Activated CD8-positive, alpha-beta T cell treated with anti-CD3 and anti-CD28 coated beads, Interleukin-2, amount 10 ng/mL, durations not matched to agents 7 days and 5 days (primary cell): ENCODE results near the gene SLAIN2. TPM values are rescaled to one million over a fixed set of nuclear protein-coding genes. Genes with fewer than 3 reads are reported as not detected.
"Not testable (repeated sequence)": the region's sequence is repeated elsewhere in the genome, so short reads cannot be mapped to it uniquely, and the experiment has no call there.

Experiments used
- ATAC-seq: fragments of 150-1000 bp; cut with Tn5 transposase; one replicate; pipeline ENCODE4 v1.10.0; 2021; ENCODE audit warnings: moderate library complexity
- CTCF ChIA-PET: fragments of 350-600 bp; sonication (Branson Sonifier 250); formaldehyde crosslinking; loops from one replicate; lab custom pipeline; 2021; ENCODE audit warnings: antibody characterized with exemption; lab: Charles Lee
- POLR2A ChIA-PET: fragments of 350-600 bp; sonication (Branson Sonifier 250); formaldehyde crosslinking; loops from one replicate; lab custom pipeline; 2021; ENCODE audit warnings: antibody characterized with exemption; lab: Charles Lee
- DNase-seq: peaks from one replicate; pipeline ENCODE4 v3.0.0-alpha.2; 2020
- H3K27ac Mint-ChIP-seq: one replicate; pipeline ENCODE4 v1.8.0; 2021; ENCODE audit warnings: mild to moderate bottlenecking, mixed read lengths
- H3K27me3 Mint-ChIP-seq: one replicate; pipeline ENCODE4 v1.8.0; 2021; ENCODE audit warnings: low read depth, mixed read lengths
- H3K36me3 Mint-ChIP-seq: one replicate; pipeline ENCODE4 v1.8.0; 2021; ENCODE audit warnings: low read depth, mixed read lengths
- H3K4me1 Mint-ChIP-seq: one replicate; pipeline ENCODE4 v1.8.0; 2021; ENCODE audit warnings: low read depth, mixed read lengths
- H3K4me3 Mint-ChIP-seq: one replicate; pipeline ENCODE4 v1.8.0; 2021; ENCODE audit warnings: mild to moderate bottlenecking, mixed read lengths
- H3K9me3 Mint-ChIP-seq: one replicate; pipeline ENCODE4 v1.8.0; 2022; ENCODE audit warnings: mixed read lengths; ENCODE audit not compliant: insufficient read depth
- total RNA-seq, 2 experiments: library from RNA; stranded (reverse); gene quantifications; one replicate each; pipeline ENCODE4 v1.2.3, GENCODE V29; 2021

SLAIN2 gene
- total RNA-seq, 2 experiments from 2014 or later = 61.3 to 61.6 TPM

- no peak for DNase-seq
- Mint-ChIP-seq H3K9me3 (no peaks in the 10 kb centered on the region), H3K27ac (no peak overlapping the region), H3K4me3 (no peak overlapping the region), H3K4me1 (no peaks in the 10 kb centered on the region), H3K27me3 (peaks cover 8% of the 10 kb centered on the region), H3K36me3 (no peaks in the 10 kb centered on the region)
- no peak for ATAC-seq
- ChIA-PET CTCF (interaction anchor here (1.2 kb wide), 1 partner anchor 11 kb away, joined by 3 read pairs; no protein-coding TSS in a partner anchor), POLR2A (no interaction called here)
Measured at GRCh38 chr4:48446642-48447041, 105.3 kb downstream of the SLAIN2 start.

- Mint-ChIP-seq H3K4me3 (no peak overlapping the region), H3K27me3 (peaks cover 11% of the 10 kb centered on the region), H3K36me3 (no peaks in the 10 kb centered on the region), H3K9me3 (no peaks in the 10 kb centered on the region), H3K4me1 (no peaks in the 10 kb centered on the region), H3K27ac (no peak overlapping the region)
- ChIA-PET CTCF (no interaction called here), POLR2A (no interaction called here)
- DNase-seq (no peak), ATAC-seq (no peak)
Measured at GRCh38 chr4:48449151-48449550, 107.8 kb downstream of the SLAIN2 start.

DNA sequence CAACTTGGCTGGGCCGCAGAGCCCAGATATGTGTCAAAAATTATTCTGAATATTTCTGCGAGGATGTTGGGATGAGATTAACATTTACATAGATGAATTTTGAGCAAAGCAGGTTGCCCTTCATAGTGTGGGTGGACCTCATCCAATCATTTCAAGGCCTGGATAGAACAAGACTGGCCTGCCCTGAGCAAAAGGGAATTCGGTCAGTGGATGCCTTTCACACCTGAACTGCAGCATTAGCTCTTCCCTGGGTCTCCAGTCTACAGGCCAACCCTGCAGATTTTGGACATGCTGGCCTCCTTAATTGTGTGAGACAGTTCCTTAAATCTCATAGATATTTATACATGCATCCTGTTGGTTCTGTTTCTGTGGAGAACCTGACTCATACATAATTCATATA lies 109.4 kb downstream of the SLAIN2 start:
- Mint-ChIP-seq H3K36me3 (no peaks in the 10 kb centered on the region), H3K9me3 (no peaks in the 10 kb centered on the region), H3K4me3 (no peak overlapping the region), H3K27me3 (peaks cover 11% of the 10 kb centered on the region), H3K27ac (no peak overlapping the region), H3K4me1 (no peaks in the 10 kb centered on the region)
- no peak for ATAC-seq
- no peak for DNase-seq
- POLR2A ChIA-PET = no interaction called here
- CTCF ChIA-PET = no interaction called here

GRCh38 chr4:48451656-48452055 lies 110.3 kb downstream of the SLAIN2 start:
- CTCF ChIA-PET, POLR2A ChIA-PET, DNase-seq, H3K4me1 Mint-ChIP-seq, ATAC-seq, H3K36me3 Mint-ChIP-seq, H3K9me3 Mint-ChIP-seq, H3K27ac Mint-ChIP-seq, H3K4me3 Mint-ChIP-seq: not testable (repeated sequence)
- H3K27me3 Mint-ChIP-seq = peaks cover 13% of the 10 kb centered on the region

GRCh38 chr4:48454591-48454990 lies 113.3 kb downstream of the SLAIN2 start:
- POLR2A ChIA-PET = no interaction called here
- no peak for DNase-seq
- CTCF ChIA-PET = interaction anchor here (1.0 kb wide), 1 partner anchor 9 kb away, joined by 3 read pairs; no protein-coding TSS in a partner anchor
- ATAC-seq = no peak
- Mint-ChIP-seq H3K27ac (no peak overlapping the region), H3K27me3 (peaks cover 11% of the 10 kb centered on the region), H3K4me3 (no peak overlapping the region), H3K4me1 (no peaks in the 10 kb centered on the region), H3K36me3 (no peaks in the 10 kb centered on the region), H3K9me3 (no peaks in the 10 kb centered on the region)

GRCh38 chr4:48461000-48461399 lies 119.7 kb downstream of the SLAIN2 start:
- H3K27ac Mint-ChIP-seq = no peak overlapping the region
- DNase-seq (no peak), ATAC-seq (no peak)
- H3K4me1 Mint-ChIP-seq = no peaks in the 10 kb centered on the region
- no peaks in the 10 kb centered on the region for H3K36me3 Mint-ChIP-seq
- H3K27me3 Mint-ChIP-seq = peaks cover 5% of the 10 kb centered on the region
- H3K4me3 Mint-ChIP-seq = no peak overlapping the region
- POLR2A ChIA-PET = no interaction called here
- CTCF ChIA-PET = no interaction called here
- H3K9me3 Mint-ChIP-seq = no peaks in the 10 kb centered on the region

DNA sequence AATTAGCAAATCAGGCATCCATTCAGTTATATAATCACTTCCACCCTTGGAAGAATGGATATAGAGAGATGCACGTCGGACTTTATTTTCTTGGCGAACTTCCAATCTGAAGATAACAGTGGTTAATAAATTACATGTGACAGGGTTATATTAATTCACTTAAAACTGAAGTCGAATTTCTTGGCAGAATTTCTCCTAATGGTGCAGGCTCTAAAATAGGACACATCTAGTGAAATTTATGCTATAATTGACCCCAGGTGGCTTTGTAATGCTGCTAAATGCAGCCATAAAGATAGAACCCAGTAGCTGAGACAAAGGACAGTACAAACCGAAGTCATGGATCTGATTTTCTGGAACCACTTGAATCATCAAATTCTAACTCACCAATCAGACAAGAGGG lies 121.0 kb downstream of the SLAIN2 start:
- Mint-ChIP-seq H3K27me3 (peaks cover 3% of the 10 kb centered on the region), H3K36me3 (no peaks in the 10 kb centered on the region), H3K4me3 (no peak overlapping the region), H3K4me1 (no peaks in the 10 kb centered on the region), H3K27ac (no peak overlapping the region), H3K9me3 (no peaks in the 10 kb centered on the region)
- ATAC-seq = no peak
- ChIA-PET POLR2A (no interaction called here), CTCF (no interaction called here)
- DNase-seq = no peak

- no peak overlapping the region for H3K4me3 Mint-ChIP-seq
- H3K27me3 Mint-ChIP-seq = peaks cover 12% of the 10 kb centered on the region
- POLR2A ChIA-PET = no interaction called here
- CTCF ChIA-PET = no interaction called here
- H3K9me3 Mint-ChIP-seq = no peaks in the 10 kb centered on the region
- no peak overlapping the region for H3K27ac Mint-ChIP-seq
- DNase-seq = no peak
- H3K36me3 Mint-ChIP-seq = no peaks in the 10 kb centered on the region
- ATAC-seq = no peak
- H3K4me1 Mint-ChIP-seq = no peaks in the 10 kb centered on the region
Measured at GRCh38 chr4:48467442-48467841, 126.1 kb downstream of the SLAIN2 start.

DNA sequence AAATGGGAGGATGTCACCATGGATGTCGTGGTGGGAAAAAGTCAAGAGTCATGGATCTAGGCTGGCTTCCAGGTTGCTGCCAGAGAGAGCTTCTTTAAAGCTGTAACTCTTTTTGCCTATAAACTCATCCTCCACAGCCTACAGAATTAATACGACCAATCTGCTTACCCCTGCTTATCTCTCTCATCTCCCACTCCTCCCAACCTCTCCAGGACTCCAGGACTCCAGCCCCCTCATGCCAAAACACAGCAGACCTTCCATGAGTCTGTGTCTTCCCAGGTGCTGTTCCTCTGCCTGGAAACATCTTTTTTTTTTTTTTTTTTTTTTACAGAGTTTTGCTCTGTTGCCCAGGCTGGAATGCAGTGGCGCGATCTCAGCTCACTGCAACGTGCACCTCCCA lies 126.6 kb downstream of the SLAIN2 start:
- CTCF ChIA-PET = no interaction called here
- POLR2A ChIA-PET = no interaction called here
- H3K4me1 Mint-ChIP-seq = no peaks in the 10 kb centered on the region
- no peaks in the 10 kb centered on the region for H3K36me3 Mint-ChIP-seq
- H3K9me3 Mint-ChIP-seq = no peaks in the 10 kb centered on the region
- ATAC-seq (no peak), DNase-seq (no peak)
- H3K4me3 Mint-ChIP-seq = no peak overlapping the region
- H3K27ac Mint-ChIP-seq = no peak overlapping the region
- H3K27me3 Mint-ChIP-seq = peaks cover 12% of the 10 kb centered on the region

DNA sequence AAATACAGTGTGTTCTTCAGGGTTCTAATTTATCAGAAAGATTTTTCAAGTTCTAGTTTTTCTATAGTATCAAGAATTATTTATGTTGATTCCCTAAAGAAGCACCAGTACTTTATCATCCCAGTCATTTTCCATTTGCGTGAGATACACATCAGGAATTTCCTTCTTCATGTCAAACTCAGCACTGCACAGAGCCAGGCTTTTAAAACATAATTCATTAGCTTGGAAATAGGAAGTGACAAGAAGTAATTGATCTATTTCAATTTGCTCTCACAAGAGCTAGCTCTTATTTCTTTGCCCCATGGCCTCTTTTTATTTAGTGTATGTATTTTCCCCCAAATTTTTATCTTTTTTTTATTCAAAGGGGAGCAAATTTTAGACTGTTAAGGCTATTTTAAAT lies 128.8 kb downstream of the SLAIN2 start:
- no peaks in the 10 kb centered on the region for H3K36me3 Mint-ChIP-seq
- POLR2A ChIA-PET = no interaction called here
- H3K27me3 Mint-ChIP-seq = peaks cover 9% of the 10 kb centered on the region
- no peak for ATAC-seq
- H3K4me1 Mint-ChIP-seq = no peaks in the 10 kb centered on the region
- no peak overlapping the region for H3K4me3 Mint-ChIP-seq
- no peaks in the 10 kb centered on the region for H3K9me3 Mint-ChIP-seq
- no peak for DNase-seq
- CTCF ChIA-PET = no interaction called here
- H3K27ac Mint-ChIP-seq = no peak overlapping the region

GRCh38 chr4:48470570-48470969 lies 129.2 kb downstream of the SLAIN2 start:
- Mint-ChIP-seq H3K4me3 (no peak overlapping the region), H3K27me3 (peaks cover 11% of the 10 kb centered on the region), H3K27ac (no peak overlapping the region), H3K36me3 (no peaks in the 10 kb centered on the region), H3K9me3 (no peaks in the 10 kb centered on the region), H3K4me1 (no peaks in the 10 kb centered on the region)
- ATAC-seq = no peak
- CTCF ChIA-PET = no interaction called here
- no peak for DNase-seq
- POLR2A ChIA-PET = no interaction called here

DNA sequence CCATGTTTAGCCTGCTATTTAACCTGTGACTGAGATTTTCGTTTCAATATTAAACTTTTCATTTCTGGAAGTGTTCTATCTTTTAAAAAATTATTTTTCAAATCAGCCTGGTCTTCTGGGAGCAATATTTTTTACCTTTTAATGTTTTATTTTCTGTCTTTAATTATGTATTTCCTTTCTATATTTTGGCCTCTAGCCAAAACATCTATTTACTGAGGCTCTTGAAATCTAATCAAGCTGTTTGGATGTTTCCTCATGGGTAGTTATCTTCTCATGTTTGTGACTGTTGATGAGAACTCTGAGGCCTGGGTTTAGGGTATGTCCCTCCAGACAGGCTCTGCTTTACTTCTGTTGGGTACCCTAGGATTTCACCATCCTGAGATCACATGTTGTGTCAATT lies 131.5 kb downstream of the SLAIN2 start:
- DNase-seq (no peak), ATAC-seq (no peak)
- ChIA-PET POLR2A (no interaction called here), CTCF (interaction anchor here (0.6 kb wide), 1 partner anchor 55 kb away, joined by 3 read pairs; no protein-coding TSS in a partner anchor)
- no peak overlapping the region for H3K4me3 Mint-ChIP-seq
- H3K27ac Mint-ChIP-seq = no peak overlapping the region
- H3K27me3 Mint-ChIP-seq = peaks cover 13% of the 10 kb centered on the region
- H3K36me3 Mint-ChIP-seq = no peaks in the 10 kb centered on the region
- H3K9me3 Mint-ChIP-seq = no peaks in the 10 kb centered on the region
- H3K4me1 Mint-ChIP-seq = no peaks in the 10 kb centered on the region

DNA sequence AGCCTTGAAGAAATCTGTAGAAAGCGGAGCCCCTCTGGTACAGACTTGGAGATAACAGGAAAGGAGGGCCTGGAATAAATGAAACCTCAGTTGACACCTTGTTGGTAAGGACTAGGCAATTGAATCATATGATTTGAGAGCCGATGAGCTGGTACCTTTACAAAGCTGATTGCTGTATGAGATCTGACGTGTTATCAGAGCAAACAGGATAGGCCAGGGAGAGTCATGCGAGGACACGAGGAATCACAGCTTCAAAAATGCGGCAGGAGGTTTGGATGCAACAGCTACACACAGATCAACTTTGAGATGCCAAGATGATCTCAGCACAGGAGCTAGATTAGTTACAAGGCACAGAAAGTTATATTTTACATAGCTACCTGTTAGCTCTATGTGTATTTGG lies 134.4 kb downstream of the SLAIN2 start:
- Mint-ChIP-seq H3K9me3 (no peaks in the 10 kb centered on the region), H3K4me1 (no peaks in the 10 kb centered on the region), H3K4me3 (no peak overlapping the region), H3K27ac (no peak overlapping the region), H3K27me3 (peaks cover 12% of the 10 kb centered on the region), H3K36me3 (no peaks in the 10 kb centered on the region)
- ChIA-PET POLR2A (no interaction called here), CTCF (interaction anchor here (1.2 kb wide), 1 partner anchor 12 kb away, joined by 3 read pairs; no protein-coding TSS in a partner anchor)
- ATAC-seq (no peak), DNase-seq (no peak)
